ENCODE measurements around the gene CDON. TPM values are rescaled to one million over a fixed set of nuclear protein-coding genes. Genes with fewer than 3 reads are reported as not detected.

The CDON gene
- total RNA-seq, 2 donors from 2014 or later: 10.4 to 17.7 TPM

DNA sequence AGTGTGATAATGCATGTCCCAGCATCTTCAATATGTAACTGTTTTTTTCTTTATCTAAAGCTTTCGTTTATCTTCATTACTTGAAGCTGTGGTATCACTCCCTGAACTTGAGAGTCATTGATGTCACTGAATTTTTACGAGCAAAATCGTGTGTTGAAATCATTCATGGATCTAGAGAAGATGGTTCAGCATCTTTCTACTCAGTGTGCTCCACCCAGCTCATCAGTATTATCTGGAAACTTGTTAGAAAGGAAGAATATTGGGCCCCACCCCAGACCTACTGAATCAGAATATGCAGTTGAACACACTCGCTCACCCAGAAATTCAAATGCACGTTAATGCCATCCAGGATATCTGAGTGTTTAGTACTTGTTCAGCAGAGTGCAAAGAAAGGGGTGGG is 8.3 kb downstream of the CDON start:
- H3K27ac ChIP-seq: no peak overlapping the region
- no peaks in the 10 kb centered on the region for H3K36me3 ChIP-seq
- no peaks in the 10 kb centered on the region for H3K9me3 ChIP-seq
- no peaks in the 10 kb centered on the region for H3K27me3 ChIP-seq (replicated peaks; ENCODE audit: insufficient read depth)
- H3K4me3 ChIP-seq: no peak overlapping the region
- TF ChIP-seq, protein P1, sequence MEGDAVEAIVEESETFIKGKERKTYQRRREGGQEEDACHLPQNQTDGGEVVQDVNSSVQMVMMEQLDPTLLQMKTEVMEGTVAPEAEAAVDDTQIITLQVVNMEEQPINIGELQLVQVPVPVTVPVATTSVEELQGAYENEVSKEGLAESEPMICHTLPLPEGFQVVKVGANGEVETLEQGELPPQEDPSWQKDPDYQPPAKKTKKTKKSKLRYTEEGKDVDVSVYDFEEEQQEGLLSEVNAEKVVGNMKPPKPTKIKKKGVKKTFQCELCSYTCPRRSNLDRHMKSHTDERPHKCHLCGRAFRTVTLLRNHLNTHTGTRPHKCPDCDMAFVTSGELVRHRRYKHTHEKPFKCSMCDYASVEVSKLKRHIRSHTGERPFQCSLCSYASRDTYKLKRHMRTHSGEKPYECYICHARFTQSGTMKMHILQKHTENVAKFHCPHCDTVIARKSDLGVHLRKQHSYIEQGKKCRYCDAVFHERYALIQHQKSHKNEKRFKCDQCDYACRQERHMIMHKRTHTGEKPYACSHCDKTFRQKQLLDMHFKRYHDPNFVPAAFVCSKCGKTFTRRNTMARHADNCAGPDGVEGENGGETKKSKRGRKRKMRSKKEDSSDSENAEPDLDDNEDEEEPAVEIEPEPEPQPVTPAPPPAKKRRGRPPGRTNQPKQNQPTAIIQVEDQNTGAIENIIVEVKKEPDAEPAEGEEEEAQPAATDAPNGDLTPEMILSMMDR (IDR thresholded peaks at IDR 0.05): no peak
- ATAC-seq (ENCODE audit: insufficient number of reproducible peaks, low FRiP score, low read depth): no peak
- DNase-seq (ENCODE audit: low spot score): no peak
- no peaks in the 10 kb centered on the region for H3K4me1 ChIP-seq (ENCODE audit: control insufficient read depth in 1 of 2, low read depth in 2 of 2)

DNA sequence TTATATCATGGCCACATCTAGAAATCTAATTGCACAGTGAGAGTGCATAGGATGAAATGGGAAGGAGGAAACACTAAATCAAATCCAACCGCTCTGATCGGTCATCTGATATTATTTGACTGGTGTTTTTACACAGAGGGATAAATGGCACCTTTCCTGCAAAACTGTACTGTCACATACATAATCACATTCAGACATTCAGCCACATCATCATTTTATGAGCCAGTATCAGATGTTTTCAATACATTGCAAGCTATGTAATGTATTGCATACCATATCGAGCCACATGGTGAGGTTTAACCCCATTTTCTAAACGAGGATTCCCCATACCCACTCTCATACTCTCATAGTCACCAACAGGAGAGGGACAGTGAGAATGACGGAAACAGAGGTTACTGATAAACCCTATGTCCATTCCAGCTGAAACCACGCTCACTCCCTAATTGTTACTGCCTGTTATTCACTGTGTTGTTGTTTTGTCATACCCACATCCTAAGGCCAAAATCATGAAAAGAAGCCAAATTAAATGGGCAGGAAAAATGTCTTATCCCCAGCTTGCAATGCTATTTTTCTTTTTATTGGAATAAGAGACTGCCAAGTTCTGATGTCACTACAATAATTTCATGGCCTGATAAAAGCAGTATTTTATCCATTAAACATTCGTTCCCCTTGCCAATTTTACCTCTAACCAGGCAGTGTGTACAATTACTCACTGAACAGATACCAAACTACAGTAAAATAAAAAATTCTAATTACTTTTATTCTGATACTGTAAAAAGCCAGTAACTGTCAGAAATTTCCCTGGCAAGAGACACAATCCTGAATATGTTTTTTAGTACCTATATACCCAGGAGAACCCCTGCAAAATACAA is 9.0 kb downstream of the CDON start:
- Histone ChIP-seq H3K9me3 (no peaks in the 10 kb centered on the region), H3K27me3 (replicated peaks; ENCODE audit: insufficient read depth) (no peaks in the 10 kb centered on the region), H3K27ac (no peak overlapping the region), H3K4me3 (no peak overlapping the region), H3K36me3 (no peaks in the 10 kb centered on the region), H3K4me1 (ENCODE audit: control insufficient read depth in 1 of 2, low read depth in 2 of 2) (no peaks in the 10 kb centered on the region)
- TF ChIP-seq, protein P1 (IDR thresholded peaks at IDR 0.05): no peak
- no peak for DNase-seq (ENCODE audit: low spot score)
- no peak for ATAC-seq (ENCODE audit: insufficient number of reproducible peaks, low FRiP score, low read depth)

DNA sequence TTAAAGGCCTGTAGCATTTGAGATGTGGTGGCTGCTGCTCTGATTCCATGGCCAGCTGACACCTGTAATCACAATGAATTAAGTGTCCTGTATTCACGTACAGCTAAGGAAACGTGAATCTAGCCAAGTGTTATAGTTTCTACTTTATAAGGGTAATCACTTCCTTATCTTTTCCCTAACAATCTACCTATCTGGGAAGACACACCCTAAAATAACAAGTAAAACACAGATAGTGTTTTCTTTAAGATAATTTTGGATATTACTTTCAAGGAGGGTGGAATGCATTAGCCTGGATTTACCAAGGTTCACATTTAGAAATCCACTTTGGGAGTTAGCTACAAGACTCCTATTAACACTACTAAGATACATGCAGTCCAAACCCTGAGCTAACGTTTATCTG is 11.5 kb downstream of the CDON start:
- TF ChIP-seq, protein P1 (IDR thresholded peaks at IDR 0.05): no peak
- H3K27ac ChIP-seq: no peak overlapping the region
- H3K9me3 ChIP-seq: no peaks in the 10 kb centered on the region
- no peak for ATAC-seq (ENCODE audit: insufficient number of reproducible peaks, low FRiP score, low read depth)
- H3K36me3 ChIP-seq: no peaks in the 10 kb centered on the region
- H3K27me3 ChIP-seq (replicated peaks; ENCODE audit: insufficient read depth): no peaks in the 10 kb centered on the region
- DNase-seq (ENCODE audit: low spot score): no peak
- H3K4me3 ChIP-seq: no peak overlapping the region
- H3K4me1 ChIP-seq (ENCODE audit: control insufficient read depth in 1 of 2, low read depth in 2 of 2): no peaks in the 10 kb centered on the region

DNA sequence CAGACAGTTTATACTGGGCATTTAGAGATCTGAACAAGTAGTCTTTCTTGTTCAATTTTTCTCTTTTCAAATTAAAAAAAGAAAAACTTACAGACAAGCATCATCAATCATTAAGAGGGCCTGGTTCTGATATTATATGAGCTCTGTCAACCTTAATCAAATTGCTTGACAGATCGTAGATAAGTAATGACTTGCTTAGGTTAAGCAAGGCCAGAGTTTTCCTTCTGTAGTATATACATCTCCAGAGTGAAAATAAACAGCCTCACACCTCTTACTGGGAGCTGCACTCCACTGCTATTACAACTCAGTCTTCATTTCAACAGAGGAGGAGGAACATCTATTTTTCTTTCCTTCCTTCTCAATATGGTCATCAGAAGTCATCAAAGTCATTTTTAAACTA is 13.5 kb downstream of the CDON start:
- TF ChIP-seq, protein P1 (IDR thresholded peaks at IDR 0.05): no peak
- Histone ChIP-seq H3K27me3 (replicated peaks; ENCODE audit: insufficient read depth) (no peaks in the 10 kb centered on the region), H3K9me3 (no peaks in the 10 kb centered on the region), H3K4me1 (ENCODE audit: control insufficient read depth in 1 of 2, low read depth in 2 of 2) (no peaks in the 10 kb centered on the region), H3K36me3 (no peaks in the 10 kb centered on the region), H3K4me3 (no peak overlapping the region), H3K27ac (no peak overlapping the region)
- DNase-seq (ENCODE audit: low spot score) (no peak), ATAC-seq (ENCODE audit: insufficient number of reproducible peaks, low FRiP score, low read depth) (no peak)

DNA sequence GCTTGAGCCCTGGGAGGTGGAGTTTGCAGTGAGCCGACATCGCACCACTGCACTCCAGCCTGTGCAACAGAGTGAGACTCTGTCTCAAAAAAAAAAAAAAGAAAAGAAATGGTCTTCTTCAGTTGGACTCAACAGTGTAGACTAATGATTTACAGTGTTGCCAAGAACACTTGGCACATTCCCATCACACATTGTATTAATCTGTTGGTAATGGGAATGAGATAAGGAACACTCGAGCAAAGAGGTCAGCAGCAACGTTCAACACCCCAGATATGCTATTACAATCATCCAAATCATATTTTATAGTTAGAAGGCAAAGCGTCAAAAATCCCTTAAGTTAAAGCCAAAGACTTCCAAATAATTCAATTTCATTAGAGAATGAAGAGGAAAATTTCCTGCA is 14.5 kb downstream of the CDON start:
- no peaks in the 10 kb centered on the region for H3K36me3 ChIP-seq
- no peak for DNase-seq (ENCODE audit: low spot score)
- no peak for ATAC-seq (ENCODE audit: insufficient number of reproducible peaks, low FRiP score, low read depth)
- H3K4me3 ChIP-seq: no peak overlapping the region
- H3K4me1 ChIP-seq (ENCODE audit: control insufficient read depth in 1 of 2, low read depth in 2 of 2): no peaks in the 10 kb centered on the region
- H3K9me3 ChIP-seq: no peaks in the 10 kb centered on the region
- TF ChIP-seq, protein P1 (IDR thresholded peaks at IDR 0.05): no peak
- H3K27me3 ChIP-seq (replicated peaks; ENCODE audit: insufficient read depth): no peaks in the 10 kb centered on the region
- H3K27ac ChIP-seq: no peak overlapping the region
